HepG2 (cell line): ENCODE measurements around the gene CABLES2. TPM values are rescaled to one million over a fixed set of nuclear protein-coding genes. Genes with fewer than 3 reads are reported as not detected.
A peak's percentile ranks its signal among the peaks of the same experiment; 100 is the strongest.

Experiments used
- ATF1 ChIP-seq: IDR thresholded peaks from 2 replicates; pipeline ENCODE4 v1.6.1; 2016; ENCODE audit warnings: mild to moderate bottlenecking, control low read depth
- CHD4 ChIP-seq: fragments of 200-600 bp; sonication (generic); IDR thresholded peaks from 2 replicates; pipeline ENCODE4 v1.7.0; 2017; ENCODE audit warnings: mild to moderate bottlenecking, low read length, borderline replicate concordance
- ETV6 ChIP-seq: sonication (generic); formaldehyde crosslinking; conservative IDR thresholded peaks from 2 replicates; pipeline ENCODE4 v1.4.0; 2020; ENCODE audit warnings: missing genetic modification reagents
- HNRNPL ChIP-seq: fragments of 200-400 bp; formaldehyde crosslinking; IDR thresholded peaks from 2 replicates; pipeline ENCODE4 v1.6.1; 2017; ENCODE audit warnings: mild to moderate bottlenecking, low read depth, low read length
- KDM1A ChIP-seq: IDR thresholded peaks from 2 replicates; pipeline ENCODE4 v1.6.1; 2016; ENCODE audit warnings: missing compliant biosample characterization
- MEF2D ChIP-seq: sonication (generic); formaldehyde crosslinking; IDR thresholded peaks from 2 replicates; pipeline ENCODE4 v1.5.1; 2020; ENCODE audit warnings: mild to moderate bottlenecking, missing genetic modification reagents
- RBAK ChIP-seq: sonication (generic); formaldehyde crosslinking; IDR thresholded peaks from 2 replicates; pipeline ENCODE4 v1.5.1; 2020; ENCODE audit warnings: mild to moderate bottlenecking, missing genetic modification reagents
- SALL2 ChIP-seq: sonication (generic); formaldehyde crosslinking; IDR thresholded peaks from 2 replicates; pipeline ENCODE4 v1.8.1; 2023; ENCODE audit warnings: mild to moderate bottlenecking, missing genetic modification reagents, inconsistent platforms
- SRSF9 ChIP-seq: fragments of 200-400 bp; formaldehyde crosslinking; IDR thresholded peaks from 2 replicates; pipeline ENCODE4 v1.6.1; 2018; ENCODE audit warnings: borderline replicate concordance, mild to moderate bottlenecking, low read depth, low read length; ENCODE audit not compliant: insufficient read depth, poor library complexity, severe bottlenecking
- WIZ ChIP-seq: sonication (generic); formaldehyde crosslinking; IDR thresholded peaks from 2 replicates; pipeline ENCODE4 v1.5.1; 2020; ENCODE audit warnings: mild to moderate bottlenecking, missing genetic modification reagents
- ZFP36L2 ChIP-seq: sonication (generic); formaldehyde crosslinking; IDR thresholded peaks from 2 replicates; pipeline ENCODE4 v1.4.0; 2020; ENCODE audit warnings: missing genetic modification reagents
- ZNF17 ChIP-seq: sonication (generic); formaldehyde crosslinking; IDR thresholded peaks from 2 replicates; pipeline ENCODE4 v1.5.0; 2020; ENCODE audit warnings: mild to moderate bottlenecking, missing genetic modification reagents
- ZNF543 ChIP-seq: sonication (generic); formaldehyde crosslinking; IDR thresholded peaks from 2 replicates; pipeline ENCODE4 v1.4.0; 2020; ENCODE audit warnings: mild to moderate bottlenecking, missing genetic modification reagents
- ZNF549 ChIP-seq: sonication (generic); formaldehyde crosslinking; IDR thresholded peaks from 2 replicates; pipeline ENCODE4 v1.5.0; 2020; ENCODE audit warnings: missing genetic modification reagents
- ZNF75D ChIP-seq: sonication (generic); formaldehyde crosslinking; IDR thresholded peaks from 2 replicates; pipeline ENCODE4 v1.8.1; 2023; ENCODE audit warnings: missing genetic modification reagents, mild to moderate bottlenecking, borderline replicate concordance
- ZNF775 ChIP-seq: sonication (generic); formaldehyde crosslinking; IDR thresholded peaks from 2 replicates; pipeline ENCODE4 v1.4.0; 2020; ENCODE audit warnings: missing genetic modification reagents, mild to moderate bottlenecking, moderate library complexity, borderline replicate concordance
- ZNF780A ChIP-seq: sonication (generic); formaldehyde crosslinking; IDR thresholded peaks from 2 replicates; pipeline ENCODE4 v1.8.0; 2022; ENCODE audit warnings: mild to moderate bottlenecking, missing genetic modification reagents, moderate library complexity
- polyA plus RNA-seq, 8 experiments: library from polyadenylated mRNA; depleted of rRNA in 3 of 8; stranded (reverse) in 7 of 8; unstranded in 1 of 8; fragments of >200 nt; fragmentation: Illumina TruSeq in 4 of 8; extraction: Trizol in 4 of 8; gene quantifications; 2 replicates each; pipeline versions ENCODE4 v1.2.1 to v1.2.3, GENCODE V29; 2011 to 2016; ENCODE audit warnings: low read depth in 4 of 8, missing spikeins in 1 of 8, mixed read lengths in 1 of 8; ENCODE audit not compliant: insufficient read depth in 1 of 8
- total RNA-seq, 5 experiments: library from RNA; depleted of rRNA; stranded (reverse); fragments of >200 nt; fragmentation: Illumina TruSeq; extraction: Trizol; gene quantifications; 2 replicates each; pipeline ENCODE4 v1.2.3, GENCODE V29; 2016; ENCODE audit warnings: low read depth in 1 of 5
- TF ChIP-seq, protein P1 (sequence below): sonication (generic); formaldehyde crosslinking; IDR thresholded peaks from one replicate; pipeline ENCODE4 v1.5.1; 2020; ENCODE audit warnings: mild to moderate bottlenecking, missing genetic modification reagents; ENCODE audit errors: not compliant biosample characterization
- TF ChIP-seq, protein P2 (sequence below): sonication (generic); formaldehyde crosslinking; IDR thresholded peaks from 2 replicates; pipeline ENCODE4 v1.4.0; 2020; ENCODE audit warnings: missing genetic modification reagents, borderline replicate concordance

CABLES2 gene
- total and polyA plus RNA-seq, 2 of the 13 experiments (the other 11 are each of a cell fraction or from before 2014, with no cell fraction given): 5.2 to 9.7 TPM

DNA sequence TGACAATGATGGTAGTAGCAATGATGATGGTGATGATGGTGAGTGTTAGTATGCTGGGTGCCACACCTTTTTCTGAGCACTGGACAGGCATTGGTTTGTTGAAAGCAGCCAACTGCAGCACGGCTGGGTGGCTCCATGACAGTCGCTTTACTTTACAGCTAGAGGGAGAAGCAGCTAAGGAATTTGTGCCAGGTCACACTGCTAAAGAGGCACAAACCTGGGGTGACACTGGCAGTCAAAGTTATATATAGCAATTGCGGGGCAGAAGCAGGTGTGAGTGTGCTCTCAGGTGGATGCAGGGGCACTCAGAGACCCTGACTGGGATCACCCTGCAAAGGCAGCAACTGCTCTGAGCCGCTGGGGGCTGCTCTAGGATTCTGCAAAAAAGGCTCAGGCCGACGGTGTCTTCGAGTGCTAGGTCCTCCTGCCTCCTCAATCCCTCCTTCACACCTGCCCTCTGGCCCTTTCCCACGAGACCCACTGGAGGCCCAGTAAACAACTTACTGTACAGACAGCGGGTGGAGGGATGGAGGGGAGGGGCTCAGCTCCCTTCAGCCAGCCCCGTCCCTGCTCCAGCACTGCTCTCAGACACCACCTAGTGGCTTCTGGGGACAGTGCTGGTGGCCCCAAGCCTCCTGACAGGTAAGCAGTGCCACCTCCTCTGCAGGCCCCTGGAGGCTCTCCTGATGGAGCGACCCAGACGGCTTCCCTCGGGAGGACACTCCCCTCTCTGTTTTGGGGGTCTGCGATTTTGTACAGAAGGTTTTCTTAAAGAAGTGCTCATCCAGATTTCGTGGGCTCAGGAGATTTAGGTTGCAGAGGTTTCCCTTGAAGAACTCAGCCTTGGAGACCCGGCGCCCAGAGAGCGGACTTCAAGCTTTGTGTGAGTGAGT lies 24.5 kb downstream of the CABLES2 start (continued):
- peak; percentile 97 for TF ChIP-seq SALL2 (CRISPR knock-in tag)
- no peak for TF ChIP-seq ZNF775 (CRISPR knock-in tag)
- TF ChIP-seq RBAK: no peak; the same call in 1 of the 2 replicates
- no peak for TF ChIP-seq ZNF549
- TF ChIP-seq ATF1: no peak
- TF ChIP-seq ZNF17 (CRISPR knock-in tag): no peak
- no peak for TF ChIP-seq KDM1A (CRISPR knock-in tag)
- TF ChIP-seq ZFP36L2 (CRISPR knock-in tag): no peak
- TF ChIP-seq, protein P1, sequence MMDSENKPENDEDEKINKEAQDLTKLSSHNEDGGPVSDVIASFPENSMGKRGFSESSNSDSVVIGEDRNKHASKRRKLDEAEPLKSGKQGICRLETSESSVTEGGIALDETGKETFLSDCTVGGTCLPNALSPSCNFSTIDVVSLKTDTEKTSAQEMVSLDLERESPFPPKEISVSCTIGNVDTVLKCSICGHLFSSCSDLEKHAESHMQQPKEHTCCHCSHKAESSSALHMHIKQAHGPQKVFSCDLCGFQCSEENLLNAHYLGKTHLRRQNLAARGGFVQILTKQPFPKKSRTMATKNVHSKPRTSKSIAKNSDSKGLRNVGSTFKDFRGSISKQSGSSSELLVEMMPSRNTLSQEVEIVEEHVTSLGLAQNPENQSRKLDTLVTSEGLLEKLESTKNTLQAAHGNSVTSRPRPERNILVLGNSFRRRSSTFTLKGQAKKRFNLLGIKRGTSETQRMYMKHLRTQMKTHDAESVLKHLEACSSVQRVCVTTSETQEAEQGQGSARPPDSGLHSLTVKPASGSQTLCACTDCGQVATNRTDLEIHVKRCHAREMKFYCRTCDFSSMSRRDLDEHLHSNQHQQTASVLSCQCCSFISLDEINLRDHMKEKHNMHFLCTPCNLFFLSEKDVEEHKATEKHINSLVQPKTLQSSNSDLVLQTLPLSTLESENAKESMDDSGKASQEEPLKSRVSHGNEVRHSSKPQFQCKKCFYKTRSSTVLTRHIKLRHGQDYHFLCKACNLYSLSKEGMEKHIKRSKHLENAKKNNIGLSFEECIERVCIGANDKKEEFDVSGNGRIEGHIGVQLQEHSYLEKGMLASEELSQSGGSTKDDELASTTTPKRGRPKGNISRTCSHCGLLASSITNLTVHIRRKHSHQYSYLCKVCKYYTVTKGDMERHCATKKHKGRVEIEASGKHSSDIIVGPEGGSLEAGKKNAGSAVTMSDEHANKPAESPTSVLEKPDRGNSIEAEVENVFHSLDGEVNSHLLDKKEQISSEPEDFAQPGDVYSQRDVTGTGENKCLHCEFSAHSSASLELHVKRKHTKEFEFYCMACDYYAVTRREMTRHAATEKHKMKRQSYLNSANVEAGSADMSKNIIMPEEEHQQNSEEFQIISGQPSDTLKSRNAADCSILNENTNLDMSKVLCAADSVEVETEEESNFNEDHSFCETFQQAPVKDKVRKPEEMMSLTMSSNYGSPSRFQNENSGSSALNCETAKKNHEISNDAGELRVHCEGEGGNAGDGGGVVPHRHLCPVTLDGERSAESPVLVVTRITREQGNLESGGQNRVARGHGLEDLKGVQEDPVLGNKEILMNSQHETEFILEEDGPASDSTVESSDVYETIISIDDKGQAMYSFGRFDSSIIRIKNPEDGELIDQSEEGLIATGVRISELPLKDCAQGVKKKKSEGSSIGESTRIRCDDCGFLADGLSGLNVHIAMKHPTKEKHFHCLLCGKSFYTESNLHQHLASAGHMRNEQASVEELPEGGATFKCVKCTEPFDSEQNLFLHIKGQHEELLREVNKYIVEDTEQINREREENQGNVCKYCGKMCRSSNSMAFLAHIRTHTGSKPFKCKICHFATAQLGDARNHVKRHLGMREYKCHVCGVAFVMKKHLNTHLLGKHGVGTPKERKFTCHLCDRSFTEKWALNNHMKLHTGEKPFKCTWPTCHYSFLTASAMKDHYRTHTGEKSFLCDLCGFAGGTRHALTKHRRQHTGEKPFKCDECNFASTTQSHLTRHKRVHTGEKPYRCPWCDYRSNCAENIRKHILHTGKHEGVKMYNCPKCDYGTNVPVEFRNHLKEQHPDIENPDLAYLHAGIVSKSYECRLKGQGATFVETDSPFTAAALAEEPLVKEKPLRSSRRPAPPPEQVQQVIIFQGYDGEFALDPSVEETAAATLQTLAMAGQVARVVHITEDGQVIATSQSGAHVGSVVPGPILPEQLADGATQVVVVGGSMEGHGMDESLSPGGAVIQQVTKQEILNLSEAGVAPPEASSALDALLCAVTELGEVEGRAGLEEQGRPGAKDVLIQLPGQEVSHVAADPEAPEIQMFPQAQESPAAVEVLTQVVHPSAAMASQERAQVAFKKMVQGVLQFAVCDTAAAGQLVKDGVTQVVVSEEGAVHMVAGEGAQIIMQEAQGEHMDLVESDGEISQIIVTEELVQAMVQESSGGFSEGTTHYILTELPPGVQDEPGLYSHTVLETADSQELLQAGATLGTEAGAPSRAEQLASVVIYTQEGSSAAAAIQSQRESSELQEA (CRISPR knock-in tag): peak; percentile 54
- TF ChIP-seq, protein P2, sequence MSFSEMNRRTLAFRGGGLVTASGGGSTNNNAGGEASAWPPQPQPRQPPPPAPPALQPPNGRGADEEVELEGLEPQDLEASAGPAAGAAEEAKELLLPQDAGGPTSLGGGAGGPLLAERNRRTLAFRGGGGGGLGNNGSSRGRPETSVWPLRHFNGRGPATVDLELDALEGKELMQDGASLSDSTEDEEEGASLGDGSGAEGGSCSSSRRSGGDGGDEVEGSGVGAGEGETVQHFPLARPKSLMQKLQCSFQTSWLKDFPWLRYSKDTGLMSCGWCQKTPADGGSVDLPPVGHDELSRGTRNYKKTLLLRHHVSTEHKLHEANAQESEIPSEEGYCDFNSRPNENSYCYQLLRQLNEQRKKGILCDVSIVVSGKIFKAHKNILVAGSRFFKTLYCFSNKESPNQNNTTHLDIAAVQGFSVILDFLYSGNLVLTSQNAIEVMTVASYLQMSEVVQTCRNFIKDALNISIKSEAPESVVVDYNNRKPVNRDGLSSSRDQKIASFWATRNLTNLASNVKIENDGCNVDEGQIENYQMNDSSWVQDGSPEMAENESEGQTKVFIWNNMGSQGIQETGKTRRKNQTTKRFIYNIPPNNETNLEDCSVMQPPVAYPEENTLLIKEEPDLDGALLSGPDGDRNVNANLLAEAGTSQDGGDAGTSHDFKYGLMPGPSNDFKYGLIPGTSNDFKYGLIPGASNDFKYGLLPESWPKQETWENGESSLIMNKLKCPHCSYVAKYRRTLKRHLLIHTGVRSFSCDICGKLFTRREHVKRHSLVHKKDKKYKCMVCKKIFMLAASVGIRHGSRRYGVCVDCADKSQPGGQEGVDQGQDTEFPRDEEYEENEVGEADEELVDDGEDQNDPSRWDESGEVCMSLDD: peak; percentile 66; the same call in 1 of the 2 replicates
- no peak for TF ChIP-seq WIZ (CRISPR knock-in tag)
- TF ChIP-seq MEF2D (CRISPR knock-in tag): peak; percentile 43; the same call in 1 of the 2 replicates
- no peak for TF ChIP-seq ZNF780A (CRISPR knock-in tag)
- TF ChIP-seq HNRNPL: 0 out of 2 replicates have a peak, but pooled peaks have one; percentile 61
- no peak for TF ChIP-seq ETV6 (CRISPR knock-in tag)
- no peak for TF ChIP-seq ZNF75D (CRISPR knock-in tag)
- no peak for TF ChIP-seq SRSF9
- no peak for TF ChIP-seq ZNF543 (CRISPR knock-in tag)
- no peak for TF ChIP-seq CHD4
